Colonic mucosa (tissue), 4 donors: ENCODE data around the gene DNM3. TPM values are rescaled to one million over a fixed set of nuclear protein-coding genes. Genes with fewer than 3 reads are reported as not detected.

Experiments
- DNase-seq: peaks from one replicate; pipeline ENCODE4 v3.0.0-alpha.2; 2020
- H3K27ac ChIP-seq: fragments of 200-600 bp; one replicate; pipeline ENCODE4 v1.8.0; 2021
- H3K27me3 ChIP-seq: fragments of 200-600 bp; one replicate; pipeline ENCODE4 v1.8.0; 2021
- H3K36me3 ChIP-seq: fragments of 200-600 bp; one replicate; pipeline ENCODE4 v1.8.0; 2021
- H3K4me1 ChIP-seq: fragments of 200-600 bp; one replicate; pipeline ENCODE4 v1.8.0; 2021; ENCODE audit warnings: mild to moderate bottlenecking
- H3K4me3 ChIP-seq: fragments of 200-600 bp; one replicate; pipeline ENCODE4 v1.8.0; 2021
- H3K9ac ChIP-seq, 2 donors: one replicate each; pipeline ENCODE4 v1.7.0; 2013; ENCODE audit warnings: control low read depth in 2 of 2, low read depth in 2 of 2, low read length in 2 of 2
- H3K9me3 ChIP-seq: fragments of 200-600 bp; one replicate; pipeline ENCODE4 v1.8.0; 2021
- CTCF ChIP-seq: fragments of 200-600 bp; IDR thresholded peaks from one replicate; pipeline ENCODE4 v1.8.0; 2022; ENCODE audit warnings: antibody characterized with exemption, mild to moderate bottlenecking
- intact Hi-C: fragments of 100-400 bp; cut with DNase I; formaldehyde crosslinking; loops from one replicate; pipeline ENCODE4 v1.14.1; 2022
- total RNA-seq, 2 donors: library from RNA; stranded (reverse); fragmentation: NEBNext Ultra II Directional in 1 of 2; extraction: Animal tissue kit (Norgen Biotek cat#: 25700) in 1 of 2; gene quantifications; one replicate each; pipeline ENCODE4 v1.2.1, GENCODE V29; 2021
- donor health status: healthy.
- donor health status: DM: no; HTN: no; CAD: no.
- donor health status: DM: no; HTN: no; CAD: no.

Gene DNM3
- total RNA-seq, 2 donors from 2014 or later = 1.7 to 2.6 TPM

- no peak for DNase-seq
- H3K9me3 ChIP-seq = no peaks in the 10 kb centered on the region
- no peak overlapping the region for H3K27ac ChIP-seq
- no peaks in the 10 kb centered on the region for H3K36me3 ChIP-seq
- no peaks in the 10 kb centered on the region for H3K4me1 ChIP-seq
- no peak for TF ChIP-seq CTCF
- no peak overlapping the region for H3K9ac ChIP-seq
- intact Hi-C loops = no loop called here
- no peak overlapping the region for H3K4me3 ChIP-seq
- no peaks in the 10 kb centered on the region for H3K27me3 ChIP-seq
Measured at GRCh38 chr1:171973421-171973820, 132.1 kb downstream of the DNM3 start.

- Histone ChIP-seq H3K4me3 (no peak overlapping the region), H3K27me3 (no peaks in the 10 kb centered on the region), H3K36me3 (no peaks in the 10 kb centered on the region), H3K9me3 (no peaks in the 10 kb centered on the region), H3K27ac (no peak overlapping the region), H3K9ac (no peak overlapping the region), H3K4me1 (no peaks in the 10 kb centered on the region)
- no peak for TF ChIP-seq CTCF
- intact Hi-C loops = no loop called here
- no peak for DNase-seq
Measured at GRCh38 chr1:171981303-171981702, 140.0 kb downstream of the DNM3 start.

GRCh38 chr1:171983584-171983983 lies 142.3 kb downstream of the DNM3 start:
- DNase-seq = no peak
- Histone ChIP-seq H3K9ac (no peak overlapping the region), H3K4me1 (no peaks in the 10 kb centered on the region), H3K27me3 (no peaks in the 10 kb centered on the region), H3K36me3 (no peaks in the 10 kb centered on the region), H3K27ac (no peak overlapping the region), H3K9me3 (no peaks in the 10 kb centered on the region), H3K4me3 (no peak overlapping the region)
- intact Hi-C loops = no loop called here
- peak; percentile 26 for TF ChIP-seq CTCF

- peak; percentile 30 for DNase-seq
- Histone ChIP-seq H3K36me3 (no peaks in the 10 kb centered on the region), H3K4me3 (no peak overlapping the region), H3K27me3 (no peaks in the 10 kb centered on the region), H3K27ac (no peak overlapping the region), H3K4me1 (no peaks in the 10 kb centered on the region), H3K9me3 (no peaks in the 10 kb centered on the region), H3K9ac (no peak overlapping the region)
- TF ChIP-seq CTCF = no peak
- intact Hi-C loops = no loop called here
Measured at GRCh38 chr1:171984262-171984661, 143.0 kb downstream of the DNM3 start.

- TF ChIP-seq CTCF = peak; percentile 79
- no peak overlapping the region for H3K9ac ChIP-seq
- no peak overlapping the region for H3K4me3 ChIP-seq
- no peaks in the 10 kb centered on the region for H3K36me3 ChIP-seq
- no peak overlapping the region for H3K27ac ChIP-seq
- DNase-seq = no peak
- H3K27me3 ChIP-seq = no peaks in the 10 kb centered on the region
- intact Hi-C loops = loop anchor here (1.0 to 5.0 kb wide), 2 partner anchors 184 to 343 kb away; no protein-coding TSS in a partner anchor
- no peaks in the 10 kb centered on the region for H3K4me1 ChIP-seq
- H3K9me3 ChIP-seq = no peaks in the 10 kb centered on the region
Measured at GRCh38 chr1:171984850-171985485, 143.7 kb downstream of the DNM3 start.
